Islet precursor cell (in vitro differentiated cells): ENCODE results near the gene PLCD1.

Experiments used
- DNase-seq: peaks from one replicate; pipeline ENCODE4 v3.0.0-alpha.2; 2018

PLCD1 gene

GRCh38 chr3:37957539-37957936, 71.9 kb downstream of the PLCD1 start:
- DNase-seq, result no peak
